NCI-H1092 treated with DMSO at 0.1 percent for 48 hours (cell line): ENCODE data around the gene KLHL42.
"Not testable (repeated sequence)": the region's sequence is repeated elsewhere in the genome, so short reads cannot be mapped to it uniquely, and the experiment has no call there.

Experiments used
- DNase-seq: peaks from one replicate; lab custom pipeline; 2025; lab: John Stamatoyannopoulos, UW

The KLHL42 gene

DNA sequence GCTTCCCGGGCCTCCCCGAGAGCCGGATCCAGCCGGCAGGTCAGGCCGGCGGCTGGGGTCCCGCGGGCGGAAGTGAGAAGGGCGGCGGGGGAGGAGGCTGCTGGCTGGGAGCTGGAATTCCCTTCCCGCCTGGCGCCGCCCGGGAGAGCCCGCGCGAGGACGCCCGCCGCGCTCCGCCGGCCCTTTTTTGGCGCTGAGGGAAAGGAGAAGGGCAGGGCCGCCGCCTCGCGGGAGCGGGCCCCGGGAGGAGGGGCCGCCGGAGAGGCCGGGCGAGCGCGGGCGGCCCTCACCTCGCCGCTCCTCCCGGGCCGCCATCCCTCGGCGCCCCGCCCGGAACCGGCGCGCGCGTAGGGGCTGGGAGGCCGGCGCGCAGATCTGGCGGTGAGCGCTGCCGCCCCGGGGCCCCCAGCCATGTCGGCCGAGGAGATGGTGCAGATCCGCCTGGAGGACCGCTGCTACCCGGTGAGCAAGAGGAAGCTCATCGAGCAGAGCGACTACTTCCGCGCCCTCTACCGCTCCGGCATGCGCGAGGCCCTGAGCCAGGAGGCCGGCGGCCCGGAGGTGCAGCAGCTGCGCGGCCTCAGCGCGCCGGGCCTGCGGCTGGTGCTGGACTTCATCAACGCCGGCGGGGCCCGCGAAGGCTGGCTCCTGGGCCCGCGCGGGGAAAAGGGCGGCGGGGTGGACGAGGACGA is at the start of gene KLHL42, which contains the start of gene MANSC4:
TSS of gene KLHL42 (plus strand) at position 314 of the 692 bp plus-strand sequence. CDS start at position 412, 98 bp downstream.
TSS of gene MANSC4 (minus strand) at position 317 of the 692 bp plus-strand sequence. CDS start 8,960 bp downstream, outside the sequence.
- peak; percentile 77 for DNase-seq

- no peak for DNase-seq
Observed at GRCh38 chr12:27732281-27732680, 47.8 kb upstream of the KLHL42 start.

DNA sequence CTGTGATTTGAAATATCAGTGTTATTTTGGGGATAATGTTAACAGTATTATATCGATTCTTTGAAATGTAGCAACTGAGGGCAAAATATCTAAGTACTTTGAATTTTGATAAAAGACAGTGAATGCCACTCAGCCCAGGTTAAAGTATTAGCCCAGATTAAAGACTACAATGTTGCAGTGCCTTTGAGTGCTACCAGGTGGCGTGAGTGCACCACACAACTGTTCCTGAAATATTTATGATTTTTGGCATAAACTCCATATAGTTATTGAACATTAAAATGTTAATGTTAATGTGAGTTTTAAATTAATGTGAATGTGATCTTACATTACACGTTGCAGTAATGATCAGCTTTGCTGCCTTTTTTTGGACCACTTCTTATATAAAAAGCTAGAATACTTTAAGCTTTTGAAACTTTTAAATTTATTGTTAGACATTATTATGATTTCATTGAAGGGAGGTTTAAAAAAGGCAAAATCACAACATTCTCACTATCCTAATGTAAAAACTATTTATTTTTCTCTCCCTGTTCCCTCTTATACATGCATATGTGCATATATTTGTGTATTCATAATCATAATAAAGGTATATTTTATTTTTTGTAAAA is 46.9 kb upstream of the KLHL42 start:
- no peak for DNase-seq

DNA sequence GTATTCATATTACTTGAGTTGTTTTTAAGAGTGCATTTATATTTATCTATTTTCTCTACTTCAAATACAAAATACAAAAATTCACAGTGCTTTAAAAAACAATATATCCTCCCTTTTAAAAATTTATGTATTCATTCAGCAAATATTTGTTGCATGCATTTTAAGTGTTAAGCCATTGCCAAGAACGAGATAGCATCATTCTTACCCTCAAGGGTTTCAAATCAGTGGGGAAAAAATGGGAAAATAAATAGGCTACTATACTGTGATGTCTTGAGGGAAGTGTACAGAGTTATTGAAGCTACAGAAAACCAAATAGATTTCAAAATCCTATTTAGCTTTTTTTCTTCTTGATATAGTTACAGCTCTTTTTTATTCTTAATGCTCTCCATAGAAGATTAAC is 46.2 kb upstream of the KLHL42 start:
- no peak for DNase-seq

DNA sequence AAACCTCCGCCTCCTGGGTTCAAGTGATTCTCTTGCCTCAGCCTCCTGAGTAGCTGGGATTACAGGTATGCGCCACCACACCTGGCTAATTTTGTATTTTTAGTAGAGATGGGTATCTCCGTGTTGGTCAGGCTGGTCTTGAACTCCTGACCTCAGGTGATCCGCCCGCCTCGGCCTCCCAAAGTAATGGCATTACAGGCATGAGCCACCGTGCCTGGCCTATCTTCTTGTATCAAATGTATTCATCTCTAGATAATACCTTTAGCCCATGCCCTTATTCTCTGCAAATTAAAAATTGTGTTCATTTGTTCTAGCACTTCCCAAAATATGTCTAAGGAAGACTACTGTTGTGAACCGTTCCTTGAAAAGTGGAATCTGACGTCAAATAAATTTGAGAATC is 45.7 kb upstream of the KLHL42 start:
- DNase-seq: not testable (repeated sequence)

- DNase-seq: no peak
Observed at GRCh38 chr12:27743601-27744000, 36.4 kb upstream of the KLHL42 start.

GRCh38 chr12:27745734-27746133 is 34.3 kb upstream of the KLHL42 start:
- DNase-seq: not testable (repeated sequence)

DNA sequence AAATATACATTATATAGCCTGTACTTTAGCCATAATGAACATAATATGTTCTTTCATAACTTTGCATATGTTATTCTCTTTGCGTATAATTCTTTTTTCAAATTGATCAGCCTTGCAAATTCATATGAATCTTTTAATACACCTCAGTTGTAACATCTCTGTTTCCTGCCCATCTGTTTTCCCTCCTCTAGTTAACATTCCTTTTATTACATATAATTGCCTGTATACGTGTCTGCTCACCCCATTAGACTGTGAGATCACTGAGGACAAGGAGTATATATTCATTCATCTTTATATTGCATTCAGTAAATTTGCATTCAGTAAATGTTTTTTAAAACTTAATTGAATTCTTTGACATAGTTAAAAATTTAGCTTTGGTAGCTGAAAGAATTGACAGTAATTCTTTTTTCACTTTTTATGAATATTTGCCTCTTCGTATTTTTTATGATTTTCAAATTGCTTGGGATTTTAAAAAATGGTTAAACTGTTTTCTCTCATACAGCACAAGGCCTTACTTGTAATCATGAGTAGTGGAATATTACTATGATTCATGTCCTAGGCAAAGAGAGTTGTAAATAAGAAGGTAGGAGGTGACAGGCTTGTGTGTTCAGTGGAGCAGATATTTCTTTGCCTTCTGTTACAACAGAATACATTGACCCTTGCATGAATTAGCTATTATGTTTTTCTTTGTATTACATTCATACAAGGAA is 32.8 kb upstream of the KLHL42 start:
- DNase-seq: no peak

GRCh38 chr12:27751386-27752047 is 28.5 kb upstream of the KLHL42 start:
- no peak for DNase-seq

GRCh38 chr12:27754795-27755194 is 25.2 kb upstream of the KLHL42 start:
- no peak for DNase-seq

DNA sequence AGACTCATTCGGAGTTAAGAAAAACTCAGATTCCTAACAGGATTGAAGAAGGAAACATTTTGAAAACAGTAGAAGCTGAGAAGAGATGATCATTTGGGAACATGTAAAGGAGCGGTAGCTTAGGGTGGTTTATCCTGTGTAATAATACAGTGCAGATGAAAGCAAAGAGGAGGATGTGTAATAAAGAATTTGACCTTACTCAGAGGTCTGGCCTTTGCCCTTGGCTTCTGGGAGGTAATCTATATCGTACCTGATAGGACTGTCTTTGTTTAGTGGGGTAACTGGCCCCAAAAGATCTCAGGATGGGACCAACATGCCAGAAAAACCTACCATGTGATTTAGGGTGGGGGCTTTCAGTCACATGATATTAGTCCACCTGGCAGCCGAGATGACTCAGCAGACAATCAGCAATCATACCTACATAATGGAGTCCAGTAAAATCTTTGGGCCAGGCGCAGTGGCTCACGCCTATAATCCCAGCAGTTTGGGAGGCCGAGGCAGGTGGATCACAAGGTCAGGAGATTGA is 23.3 kb upstream of the KLHL42 start:
- no peak for DNase-seq

DNA sequence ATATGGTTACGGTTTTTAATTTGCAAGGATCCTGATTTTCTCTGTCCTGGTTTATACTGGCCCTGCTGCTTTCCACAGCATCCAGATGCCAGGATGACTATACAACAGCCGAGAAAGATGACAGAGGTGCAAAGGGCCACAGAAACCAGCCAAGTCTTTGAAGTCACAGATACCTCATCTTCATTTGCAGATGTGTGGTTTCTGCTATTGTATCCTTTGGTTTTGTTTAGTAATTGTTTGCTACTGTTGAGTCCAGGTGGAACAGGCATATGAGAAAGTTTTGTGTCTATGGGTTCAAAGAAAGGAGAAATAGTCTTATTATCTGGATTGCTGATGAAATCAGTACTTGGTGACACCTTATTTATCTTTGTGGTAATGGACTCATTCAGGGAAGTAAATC is 17.3 kb upstream of the KLHL42 start:
- no peak for DNase-seq

GRCh38 chr12:27766587-27766986 is 13.4 kb upstream of the KLHL42 start:
- no peak for DNase-seq

- DNase-seq: no peak
Observed at GRCh38 chr12:27769142-27769673, 10.8 kb upstream of the KLHL42 start.

DNA sequence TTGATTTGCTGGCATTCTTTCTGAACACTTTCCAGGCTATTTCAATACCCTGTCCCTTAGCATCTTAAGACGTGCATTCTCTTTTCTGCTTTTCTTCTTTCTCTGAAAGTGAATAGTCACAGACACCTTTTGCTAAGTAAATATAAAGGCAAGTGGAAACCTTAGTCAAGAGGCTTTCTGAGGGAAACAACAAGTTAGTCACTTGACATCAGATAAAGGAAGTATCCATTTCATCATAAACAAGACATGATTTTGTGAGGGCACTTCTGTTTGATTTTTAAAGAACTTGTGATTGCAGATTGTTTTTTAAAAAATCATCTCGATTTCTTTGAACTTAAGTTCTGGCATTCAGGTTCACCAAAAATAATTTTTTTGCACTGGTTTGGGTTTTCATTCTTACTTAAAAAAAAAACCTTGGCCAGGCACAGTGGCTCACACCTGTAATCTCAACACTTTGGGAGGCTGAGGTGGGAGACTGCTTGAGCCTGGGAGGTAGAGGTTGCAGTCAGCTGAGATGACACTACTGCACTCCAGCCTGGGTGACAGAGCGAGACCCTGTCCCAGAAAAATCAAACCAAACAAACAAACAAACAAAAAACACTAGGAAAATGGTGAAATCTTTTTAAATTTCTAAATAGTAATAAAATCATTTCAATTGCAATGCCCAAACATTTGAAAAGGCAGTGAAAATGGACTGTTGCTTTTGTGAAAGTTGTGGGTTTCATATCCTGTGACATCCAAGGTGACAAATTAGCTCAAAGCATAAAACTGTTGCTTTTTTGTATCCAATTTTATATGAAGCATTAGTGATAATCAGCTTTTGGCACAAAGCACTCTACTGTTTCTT is 8.3 kb upstream of the KLHL42 start:
- DNase-seq: no peak

DNA sequence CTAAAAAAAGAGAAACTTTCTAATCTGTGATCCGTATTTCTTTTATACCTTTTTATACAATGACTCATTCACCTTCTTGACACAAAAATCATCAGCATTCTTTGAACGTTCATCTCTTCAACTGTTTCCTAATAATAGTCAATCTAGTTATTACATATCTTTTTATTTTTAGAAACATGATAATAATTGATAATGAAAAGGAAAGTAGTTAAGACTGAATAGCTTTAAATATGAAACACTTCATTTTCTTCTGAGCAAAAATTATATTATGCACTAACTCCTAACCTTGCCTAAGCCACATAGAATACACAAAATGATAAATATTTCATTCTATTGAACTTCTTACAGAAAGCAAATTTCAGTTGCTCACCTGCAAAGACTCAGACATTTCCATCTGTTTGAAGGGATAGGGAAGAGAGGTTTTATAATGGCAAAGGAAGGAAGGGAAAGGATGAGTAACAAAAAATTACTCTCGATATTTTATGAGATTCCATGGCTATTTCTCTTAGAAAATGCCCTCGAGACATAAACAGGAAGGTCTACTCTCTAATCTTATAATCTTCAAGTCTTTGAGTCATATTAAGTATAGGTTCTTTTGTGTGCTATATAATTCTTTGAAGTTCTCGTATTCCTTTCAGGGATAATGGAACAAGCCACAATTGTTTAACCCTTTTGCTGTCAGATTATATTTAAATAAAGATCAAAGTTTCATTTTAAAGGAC is 7.5 kb upstream of the KLHL42 start:
- no peak for DNase-seq

GRCh38 chr12:27777141-27777540 is 2.9 kb upstream of the KLHL42 start:
- DNase-seq: no peak

- no peak for DNase-seq
Observed at GRCh38 chr12:27778206-27778605, 1.8 kb upstream of the KLHL42 start.

- DNase-seq: peak; percentile 70
Observed at GRCh38 chr12:27779416-27779919, 565 bp upstream of the KLHL42 start.
